Measurements from ENCODE around the gene CHRNA5.
A peak's percentile ranks its signal among the peaks of the same experiment; 100 is the strongest.

The CHRNA5 gene

GRCh38 chr15:78597583-78597982, 32.3 kb downstream of the CHRNA5 start:
- no peak overlapping the region for H2BK15ac ChIP-seq (ENCODE audit: low read length)
- no peak overlapping the region for H2AFZ ChIP-seq (ENCODE audit: low read length)
- H4K8ac ChIP-seq (ENCODE audit: low read depth, low read length), result no peak overlapping the region
- H3K27ac ChIP-seq (replicated peaks; ENCODE audit: low read length), result no peak overlapping the region
- no peak overlapping the region for H2AK5ac ChIP-seq (ENCODE audit: low read depth, low read length)
- no peaks in the 10 kb centered on the region for H3K79me1 ChIP-seq (ENCODE audit: low read depth, low read length)
- no peak overlapping the region for H2BK12ac ChIP-seq (ENCODE audit: low read length)
- H3K14ac ChIP-seq (ENCODE audit: low read length), result no peak overlapping the region
- H3K18ac ChIP-seq (ENCODE audit: low read length), result no peak overlapping the region
- peaks cover 0 to 4% of the 10 kb centered on the region in 2 donors for H3K9me3 ChIP-seq (replicated peaks in 1 of 2; ENCODE audit: control insufficient read depth in 2 of 2, insufficient read depth in 1 of 2, low read depth in 1 of 2, low read length in 2 of 2)
- H3K4me2 ChIP-seq (ENCODE audit: insufficient read depth, low read length, poor library complexity, severe bottlenecking), result no peak overlapping the region
- no peak overlapping the region for H3K23ac ChIP-seq (ENCODE audit: low read depth, low read length, poor library complexity)
- H3K27me3 ChIP-seq (ENCODE audit: control insufficient read depth in 3 of 3, insufficient read depth in 3 of 3, low read depth in 1 of 3, low read length in 3 of 3), result no peaks in the 10 kb centered on the region
- no peak overlapping the region for H4K91ac ChIP-seq (ENCODE audit: low read depth, low read length, poor library complexity)
- no peak overlapping the region for H3K9ac ChIP-seq (ENCODE audit: low read depth, low read length, poor library complexity)
- H3K4ac ChIP-seq (ENCODE audit: low read length), result no peak overlapping the region
- no peak for DNase-seq (ENCODE audit: low spot score)
- H3K4me1 ChIP-seq (ENCODE audit: control insufficient read depth in 2 of 2, insufficient read depth in 1 of 2, low read depth in 1 of 2, low read length in 2 of 2), result no peaks in the 10 kb centered on the region
- H2BK120ac ChIP-seq (ENCODE audit: low read depth, low read length), result no peak overlapping the region
- no peak overlapping the region for H2BK5ac ChIP-seq (ENCODE audit: low read length)
- WGBS, 2 donors (ENCODE audit: extremely low coverage in 2 of 2, insufficient read length in 2 of 2, insufficient replicate concordance in 1 of 2), result no CpG with 5 or more reads among the region's 1 CpG
- peaks cover 4 to 38% of the 10 kb centered on the region in 2 donors for H3K36me3 ChIP-seq (replicated peaks in 1 of 2; ENCODE audit: control insufficient read depth in 2 of 2, insufficient read depth in 2 of 2, low read length in 2 of 2)
- no peak overlapping the region for H3K4me3 ChIP-seq (ENCODE audit: low read length in 2 of 2)

- H3K27ac ChIP-seq (replicated peaks; ENCODE audit: low read length), result no peak overlapping the region
- no peak overlapping the region for H3K4ac ChIP-seq (ENCODE audit: low read length)
- H3K18ac ChIP-seq (ENCODE audit: low read length), result no peak overlapping the region
- H3K4me3 ChIP-seq (ENCODE audit: low read length in 2 of 2), result no peak overlapping the region
- H3K27me3 ChIP-seq (ENCODE audit: control insufficient read depth in 3 of 3, insufficient read depth in 3 of 3, low read depth in 1 of 3, low read length in 3 of 3), result no peaks in the 10 kb centered on the region
- H3K9me3 ChIP-seq (replicated peaks in 1 of 2; ENCODE audit: control insufficient read depth in 2 of 2, insufficient read depth in 1 of 2, low read depth in 1 of 2, low read length in 2 of 2), result peaks cover 0 to 4% of the 10 kb centered on the region in 2 donors
- H3K4me1 ChIP-seq (ENCODE audit: control insufficient read depth in 2 of 2, insufficient read depth in 1 of 2, low read depth in 1 of 2, low read length in 2 of 2), result no peaks in the 10 kb centered on the region
- no peak overlapping the region for H3K23ac ChIP-seq (ENCODE audit: low read depth, low read length, poor library complexity)
- no peak overlapping the region for H4K91ac ChIP-seq (ENCODE audit: low read depth, low read length, poor library complexity)
- no peak overlapping the region for H2AFZ ChIP-seq (ENCODE audit: low read length)
- no peak overlapping the region for H2BK120ac ChIP-seq (ENCODE audit: low read depth, low read length)
- H3K14ac ChIP-seq (ENCODE audit: low read length), result no peak overlapping the region
- H2BK12ac ChIP-seq (ENCODE audit: low read length), result no peak overlapping the region
- no peak overlapping the region for H3K9ac ChIP-seq (ENCODE audit: low read depth, low read length, poor library complexity)
- H2BK5ac ChIP-seq (ENCODE audit: low read length), result no peak overlapping the region
- no peak overlapping the region for H2AK5ac ChIP-seq (ENCODE audit: low read depth, low read length)
- WGBS, 2 donors (ENCODE audit: extremely low coverage in 2 of 2, insufficient read length in 2 of 2, insufficient replicate concordance in 1 of 2), result no CpG with 5 or more reads among the region's 3 CpGs
- H3K4me2 ChIP-seq (ENCODE audit: insufficient read depth, low read length, poor library complexity, severe bottlenecking), result no peak overlapping the region
- H3K36me3 ChIP-seq (replicated peaks in 1 of 2; ENCODE audit: control insufficient read depth in 2 of 2, insufficient read depth in 2 of 2, low read length in 2 of 2), result peaks cover 4 to 31% of the 10 kb centered on the region in 2 donors
- DNase-seq (ENCODE audit: low spot score), result no peak
- H4K8ac ChIP-seq (ENCODE audit: low read depth, low read length), result no peak overlapping the region
- no peak overlapping the region for H2BK15ac ChIP-seq (ENCODE audit: low read length)
- H3K79me1 ChIP-seq (ENCODE audit: low read depth, low read length), result no peaks in the 10 kb centered on the region
Observed at GRCh38 chr15:78598348-78598747, 33.0 kb downstream of the CHRNA5 start.

GRCh38 chr15:78599189-78599588, 33.9 kb downstream of the CHRNA5 start:
- Histone ChIP-seq H2AFZ (ENCODE audit: low read length) (no peak overlapping the region), H2BK15ac (ENCODE audit: low read length) (no peak overlapping the region), H4K91ac (ENCODE audit: low read depth, low read length, poor library complexity) (no peak overlapping the region), H2BK5ac (ENCODE audit: low read length) (no peak overlapping the region), H2AK5ac (ENCODE audit: low read depth, low read length) (no peak overlapping the region), H3K27me3 (ENCODE audit: control insufficient read depth in 3 of 3, insufficient read depth in 3 of 3, low read depth in 1 of 3, low read length in 3 of 3) (no peaks in the 10 kb centered on the region), H3K79me1 (ENCODE audit: low read depth, low read length) (no peaks in the 10 kb centered on the region), H3K4ac (ENCODE audit: low read length) (no peak overlapping the region), H2BK120ac (ENCODE audit: low read depth, low read length) (no peak overlapping the region), H3K18ac (ENCODE audit: low read length) (no peak overlapping the region), H3K36me3 (replicated peaks in 1 of 2; ENCODE audit: control insufficient read depth in 2 of 2, insufficient read depth in 2 of 2, low read length in 2 of 2) (peaks cover 4 to 23% of the 10 kb centered on the region in 2 donors), H2BK12ac (ENCODE audit: low read length) (no peak overlapping the region), H4K8ac (ENCODE audit: low read depth, low read length) (no peak overlapping the region), H3K9me3 (replicated peaks in 1 of 2; ENCODE audit: control insufficient read depth in 2 of 2, insufficient read depth in 1 of 2, low read depth in 1 of 2, low read length in 2 of 2) (peaks cover 0 to 4% of the 10 kb centered on the region in 2 donors), H3K23ac (ENCODE audit: low read depth, low read length, poor library complexity) (no peak overlapping the region), H3K4me2 (ENCODE audit: insufficient read depth, low read length, poor library complexity, severe bottlenecking) (no peak overlapping the region), H3K4me3 (ENCODE audit: low read length in 2 of 2) (no peak overlapping the region), H3K4me1 (ENCODE audit: control insufficient read depth in 2 of 2, insufficient read depth in 1 of 2, low read depth in 1 of 2, low read length in 2 of 2) (no peaks in the 10 kb centered on the region), H3K27ac (replicated peaks; ENCODE audit: low read length) (no peak overlapping the region), H3K9ac (ENCODE audit: low read depth, low read length, poor library complexity) (no peak overlapping the region), H3K14ac (ENCODE audit: low read length) (no peak overlapping the region)
- no peak for DNase-seq (ENCODE audit: low spot score)

GRCh38 chr15:78603467-78603866, 38.1 kb downstream of the CHRNA5 start:
- H3K23ac ChIP-seq (ENCODE audit: low read depth, low read length, poor library complexity), result no peak overlapping the region
- no peak for DNase-seq (ENCODE audit: low spot score)
- no peak overlapping the region for H3K27ac ChIP-seq (replicated peaks; ENCODE audit: low read length)
- H3K4ac ChIP-seq (ENCODE audit: low read length), result no peak overlapping the region
- H3K14ac ChIP-seq (ENCODE audit: low read length), result no peak overlapping the region
- H3K79me1 ChIP-seq (ENCODE audit: low read depth, low read length), result no peaks in the 10 kb centered on the region
- no peak overlapping the region for H3K9ac ChIP-seq (ENCODE audit: low read depth, low read length, poor library complexity)
- no CpG with 5 or more reads among the region's 3 CpGs for WGBS, 2 donors (ENCODE audit: extremely low coverage in 2 of 2, insufficient read length in 2 of 2, insufficient replicate concordance in 1 of 2)
- H3K9me3 ChIP-seq (replicated peaks in 1 of 2; ENCODE audit: control insufficient read depth in 2 of 2, insufficient read depth in 1 of 2, low read depth in 1 of 2, low read length in 2 of 2), result peaks cover 0 to 6% of the 10 kb centered on the region in 2 donors
- no peak overlapping the region for H2BK5ac ChIP-seq (ENCODE audit: low read length)
- H3K27me3 ChIP-seq (ENCODE audit: control insufficient read depth in 3 of 3, insufficient read depth in 3 of 3, low read depth in 1 of 3, low read length in 3 of 3), result no peaks in the 10 kb centered on the region
- H3K4me2 ChIP-seq (ENCODE audit: insufficient read depth, low read length, poor library complexity, severe bottlenecking), result no peak overlapping the region
- no peak overlapping the region for H2BK15ac ChIP-seq (ENCODE audit: low read length)
- no peak overlapping the region for H2BK120ac ChIP-seq (ENCODE audit: low read depth, low read length)
- H3K4me3 ChIP-seq (ENCODE audit: low read length in 2 of 2), result no peak overlapping the region
- no peaks in the 10 kb centered on the region for H3K4me1 ChIP-seq (ENCODE audit: control insufficient read depth in 2 of 2, insufficient read depth in 1 of 2, low read depth in 1 of 2, low read length in 2 of 2)
- H3K18ac ChIP-seq (ENCODE audit: low read length), result no peak overlapping the region
- H4K8ac ChIP-seq (ENCODE audit: low read depth, low read length), result peak overlapping the region; percentile 29
- no peak overlapping the region for H4K91ac ChIP-seq (ENCODE audit: low read depth, low read length, poor library complexity)
- no peak overlapping the region for H2BK12ac ChIP-seq (ENCODE audit: low read length)
- H2AFZ ChIP-seq (ENCODE audit: low read length), result no peak overlapping the region
- H2AK5ac ChIP-seq (ENCODE audit: low read depth, low read length), result no peak overlapping the region
- peaks cover 4 to 8% of the 10 kb centered on the region in 2 donors for H3K36me3 ChIP-seq (replicated peaks in 1 of 2; ENCODE audit: control insufficient read depth in 2 of 2, insufficient read depth in 2 of 2, low read length in 2 of 2)

Data from neuronal stem cell (in vitro differentiated cells).